Mesendoderm (in vitro differentiated cells): ENCODE measurements around the gene GOLGA6A. TPM values are rescaled to one million over a fixed set of nuclear protein-coding genes. Genes with fewer than 3 reads are reported as not detected.

Experiments used
- DNase-seq: peaks from one replicate; pipeline ENCODE4 v3.0.0; 2013
- H2AK5ac ChIP-seq: 2 replicates; pipeline ENCODE4 v1.6.1; 2013; ENCODE audit warnings: low read length, inconsistent platforms
- H2BK120ac ChIP-seq: 2 replicates; pipeline ENCODE4 v1.6.1; 2013; ENCODE audit warnings: low read depth, mild to moderate bottlenecking, low read length, moderate library complexity, mixed read lengths
- H2BK15ac ChIP-seq: replicated peaks from 2 replicates; pipeline ENCODE4 v1.6.1; 2013; ENCODE audit warnings: low read depth, mild to moderate bottlenecking, moderate library complexity
- H2BK5ac ChIP-seq: 2 replicates; pipeline ENCODE4 v1.6.1; 2013; ENCODE audit warnings: low read length, inconsistent platforms
- H3K18ac ChIP-seq: 2 replicates; pipeline ENCODE4 v1.6.1; 2013; ENCODE audit warnings: mild to moderate bottlenecking, low read length, mixed read lengths
- H3K23ac ChIP-seq: one replicate; pipeline ENCODE4 v1.6.1; 2013; ENCODE audit warnings: low read length
- H3K27ac ChIP-seq: 2 replicates; pipeline ENCODE4 v1.5.1; 2013; ENCODE audit warnings: low read depth, mild to moderate bottlenecking, inconsistent platforms, low read length, moderate library complexity
- H3K27me3 ChIP-seq: 2 replicates; pipeline ENCODE4 v1.6.1; 2013; ENCODE audit warnings: low read length, control low read depth, mild to moderate bottlenecking, inconsistent platforms; ENCODE audit not compliant: insufficient read depth, poor library complexity
- H3K36me3 ChIP-seq: 2 replicates; pipeline ENCODE4 v1.6.1; 2013; ENCODE audit warnings: low read length, inconsistent platforms; ENCODE audit not compliant: control insufficient read depth, insufficient read depth
- H3K4ac ChIP-seq: one replicate; pipeline ENCODE4 v1.6.1; 2013; ENCODE audit warnings: low read depth, mild to moderate bottlenecking, low read length, moderate library complexity
- H3K4me1 ChIP-seq: 2 replicates; pipeline ENCODE4 v1.6.1; 2013; ENCODE audit warnings: low read depth, low read length, inconsistent platforms; ENCODE audit not compliant: control insufficient read depth
- H3K4me2 ChIP-seq: 2 replicates; pipeline ENCODE4 v1.6.1; 2013; ENCODE audit warnings: low read length
- H3K4me3 ChIP-seq: 2 replicates; pipeline ENCODE4 v1.5.1; 2013; ENCODE audit warnings: mild to moderate bottlenecking, low read length
- H3K56ac ChIP-seq: one replicate; pipeline ENCODE4 v1.6.1; 2013; ENCODE audit warnings: low read length
- H3K79me1 ChIP-seq: 2 replicates; pipeline ENCODE4 v1.6.1; 2013; ENCODE audit warnings: low read length, inconsistent platforms
- H3K79me2 ChIP-seq: 2 replicates; pipeline ENCODE4 v1.6.1; 2013; ENCODE audit warnings: mild to moderate bottlenecking, low read length; ENCODE audit not compliant: control insufficient read depth, insufficient read depth
- H3K9ac ChIP-seq: 2 replicates; pipeline ENCODE4 v1.6.1; 2013; ENCODE audit warnings: low read length, inconsistent platforms
- H4K5ac ChIP-seq: one replicate; pipeline ENCODE4 v1.6.1; 2013; ENCODE audit warnings: low read length
- H4K8ac ChIP-seq: one replicate; pipeline ENCODE4 v1.6.1; 2013; ENCODE audit warnings: low read depth, mild to moderate bottlenecking, control low read depth, low read length, moderate library complexity
- WGBS: extraction: QIAGEN DNeasy Blood & Tissue Kit; methylation state at CpG from one replicate; pipeline ENCODE4 v1.1.7; 2013; ENCODE audit warnings: low lambda C conversion rate, missing lambda C conversion rate; ENCODE audit not compliant: insufficient coverage; ENCODE audit errors: extremely low coverage; 5-methylcytosine and 5-hydroxymethylcytosine counted together
- small RNA-seq: library from polyadenylated mRNA; stranded (forward); fragments of <200 nt; extraction: miRNeasy Mini kit (QIAGEN cat#:217004); gene quantifications from one replicate; pipeline ENCODE3, GENCODE V24; 2013; ENCODE audit not compliant: insufficient read depth

Gene GOLGA6A

GRCh38 chr15:74025436-74025835 is 56.9 kb downstream of the GOLGA6A start:
- Histone ChIP-seq H4K8ac (no peak overlapping the region), H2BK15ac (no peak overlapping the region), H3K27me3 (no peaks in the 10 kb centered on the region), H2BK120ac (no peak overlapping the region), H3K9ac (no peak overlapping the region), H4K5ac (no peak overlapping the region), H3K56ac (no peak overlapping the region), H3K4me1 (no peaks in the 10 kb centered on the region), H3K4me3 (no peak overlapping the region), H3K4ac (no peak overlapping the region), H3K18ac (no peak overlapping the region), H3K79me2 (no peaks in the 10 kb centered on the region), H3K4me2 (no peak overlapping the region), H2AK5ac (no peak overlapping the region), H2BK5ac (no peak overlapping the region), H3K27ac (no peak overlapping the region), H3K23ac (no peak overlapping the region), H3K79me1 (no peaks in the 10 kb centered on the region), H3K36me3 (no peaks in the 10 kb centered on the region)
- WGBS: no CpG with 5 or more reads among the region's 5 CpGs
- DNase-seq: no peak

- Histone ChIP-seq H3K4me2 (no peak overlapping the region), H4K8ac (no peak overlapping the region), H2AK5ac (no peak overlapping the region), H2BK15ac (no peak overlapping the region), H3K56ac (no peak overlapping the region), H3K79me2 (no peaks in the 10 kb centered on the region), H2BK120ac (no peak overlapping the region), H3K18ac (no peak overlapping the region), H3K23ac (no peak overlapping the region), H3K79me1 (no peaks in the 10 kb centered on the region), H3K4me1 (no peaks in the 10 kb centered on the region), H4K5ac (no peak overlapping the region), H3K9ac (no peak overlapping the region), H3K36me3 (no peaks in the 10 kb centered on the region), H3K4me3 (no peak overlapping the region), H3K27ac (no peak overlapping the region), H3K4ac (no peak overlapping the region), H3K27me3 (no peaks in the 10 kb centered on the region), H2BK5ac (no peak overlapping the region)
- WGBS: no CpG with 5 or more reads among the region's 2 CpGs
- no peak for DNase-seq
These were observed 57.7 kb downstream of the GOLGA6A start for GRCh38 chr15:74024687-74025086.

GRCh38 chr15:74022706-74023470 is 59.5 kb downstream of the GOLGA6A start:
- no CpG with 5 or more reads among the region's 66 CpGs for WGBS
- Histone ChIP-seq H2BK15ac (no peak overlapping the region), H3K79me1 (no peaks in the 10 kb centered on the region), H2AK5ac (no peak overlapping the region), H3K4ac (no peak overlapping the region), H3K18ac (no peak overlapping the region), H2BK5ac (no peak overlapping the region), H3K4me3 (no peak overlapping the region), H3K4me2 (no peak overlapping the region), H2BK120ac (no peak overlapping the region), H3K27ac (no peak overlapping the region), H3K23ac (no peak overlapping the region), H3K9ac (no peak overlapping the region), H3K4me1 (no peaks in the 10 kb centered on the region), H4K8ac (no peak overlapping the region), H3K56ac (no peak overlapping the region), H3K27me3 (no peaks in the 10 kb centered on the region), H4K5ac (no peak overlapping the region), H3K79me2 (no peaks in the 10 kb centered on the region), H3K36me3 (no peaks in the 10 kb centered on the region)
- no peak for DNase-seq

Small RNA genes lying within 50 kb of the gene (small RNA-seq; reads per million reads assigned to genes)
- gene RN7SL429P: not detected
